Transverse colon (tissue), 4 donors: Measurements from ENCODE around the gene SHC3. TPM values are rescaled to one million over a fixed set of nuclear protein-coding genes. Genes with fewer than 3 reads are reported as not detected.

ENCODE experiments used
- DNase-seq: peaks from one replicate; pipeline ENCODE4 v3.0.0-alpha.2; 2019
- H3K27ac ChIP-seq, 4 donors: fragments of 200-600 bp; sonication (generic); 2 replicates each; pipeline ENCODE4 v1.5.1; 2016 to 2018; ENCODE audit warnings: inconsistent platforms in 4 of 4
- H3K27me3 ChIP-seq: fragments of 200-600 bp; sonication (generic); 2 replicates; pipeline ENCODE4 v1.5.1; 2017; ENCODE audit warnings: inconsistent platforms
- H3K36me3 ChIP-seq, 4 donors: fragments of 200-600 bp; sonication (generic); 2 replicates each; pipeline ENCODE4 v1.5.1; 2017 to 2019; ENCODE audit warnings: inconsistent platforms in 4 of 4
- H3K4me1 ChIP-seq, 4 donors: fragments of 200-600 bp; sonication (generic); 2 replicates each; pipeline ENCODE4 v1.5.1; 2017 to 2020; ENCODE audit warnings: inconsistent platforms in 4 of 4
- H3K4me3 ChIP-seq, 4 donors: fragments of 200-600 bp; sonication (generic); 1 replicate in 1 of 4; 2 replicates in 3 of 4; pipeline versions ENCODE4 v1.5.1 to v1.6.1; 2017 to 2019; ENCODE audit warnings: inconsistent platforms in 4 of 4
- H3K9me3 ChIP-seq, 2 donors: fragments of 200-600 bp; sonication (generic); 2 replicates each; pipeline ENCODE4 v1.5.1; 2017 to 2019; ENCODE audit warnings: inconsistent platforms in 2 of 2
- EP300 ChIP-seq: sonication (generic); formaldehyde crosslinking; IDR thresholded peaks from one replicate; pipeline ENCODE4 v1.6.1; 2017; ENCODE audit warnings: antibody characterized with exemption, low read depth
- POLR2A ChIP-seq: fragments of 450-650 bp; IDR thresholded peaks from one replicate; pipeline ENCODE4 v1.6.1; 2016; ENCODE audit warnings: antibody characterized with exemption, mild to moderate bottlenecking, moderate library complexity
- POLR2AphosphoS5 ChIP-seq, 3 donors: sonication (generic); formaldehyde crosslinking; IDR thresholded peaks; one replicate each; pipeline ENCODE4 v1.6.1; 2016; ENCODE audit warnings: antibody characterized with exemption in 3 of 3
- WGBS, 2 donors: methylation state at CpG; one replicate each; pipeline ENCODE4 v1.1.5; 2018; ENCODE audit warnings: low coverage in 1 of 2; 5-methylcytosine and 5-hydroxymethylcytosine counted together
- in situ Hi-C, 4 donors: fragments of 200-750 bp; cut with MboI; loops; one replicate each; pipeline versions ENCODE4 v1.15.0 to v1.15.1; 2017; ENCODE audit warnings: low sequenced_read_pairs in 3 of 4, low pct_ligation_motif_present in 1 of 4, low pct_unique_long_range_greater_than_20kb in 1 of 4
- intact Hi-C: fragments of 100-400 bp; cut with DNase I; formaldehyde crosslinking; loops from one replicate; pipeline ENCODE4 v1.15.1; 2023; ENCODE audit warnings: low total_unique reads
- total RNA-seq, 4 donors: library from RNA; depleted of rRNA; stranded (reverse); fragments of >200 nt; gene quantifications; one replicate each; pipeline ENCODE4 v1.1.0, GENCODE V29; 2016
- TF ChIP-seq, protein P1 (sequence below), 5 experiments: fragments of 200-600 bp in 3 of 5; fragments of 450-650 bp in 2 of 5; sonication (generic) in 3 of 5; IDR thresholded peaks; 1 replicate in 2 of 5; 2 replicates in 3 of 5; pipeline ENCODE4 v1.5.1; 2016 to 2017; ENCODE audit warnings: antibody characterized with exemption in 5 of 5, inconsistent platforms in 3 of 5, mild to moderate bottlenecking in 2 of 5, moderate library complexity in 1 of 5

The SHC3 gene
- total RNA-seq, 4 donors from 2014 or later, result 1.1 to 4.8 (median 2.7) TPM

DNA sequence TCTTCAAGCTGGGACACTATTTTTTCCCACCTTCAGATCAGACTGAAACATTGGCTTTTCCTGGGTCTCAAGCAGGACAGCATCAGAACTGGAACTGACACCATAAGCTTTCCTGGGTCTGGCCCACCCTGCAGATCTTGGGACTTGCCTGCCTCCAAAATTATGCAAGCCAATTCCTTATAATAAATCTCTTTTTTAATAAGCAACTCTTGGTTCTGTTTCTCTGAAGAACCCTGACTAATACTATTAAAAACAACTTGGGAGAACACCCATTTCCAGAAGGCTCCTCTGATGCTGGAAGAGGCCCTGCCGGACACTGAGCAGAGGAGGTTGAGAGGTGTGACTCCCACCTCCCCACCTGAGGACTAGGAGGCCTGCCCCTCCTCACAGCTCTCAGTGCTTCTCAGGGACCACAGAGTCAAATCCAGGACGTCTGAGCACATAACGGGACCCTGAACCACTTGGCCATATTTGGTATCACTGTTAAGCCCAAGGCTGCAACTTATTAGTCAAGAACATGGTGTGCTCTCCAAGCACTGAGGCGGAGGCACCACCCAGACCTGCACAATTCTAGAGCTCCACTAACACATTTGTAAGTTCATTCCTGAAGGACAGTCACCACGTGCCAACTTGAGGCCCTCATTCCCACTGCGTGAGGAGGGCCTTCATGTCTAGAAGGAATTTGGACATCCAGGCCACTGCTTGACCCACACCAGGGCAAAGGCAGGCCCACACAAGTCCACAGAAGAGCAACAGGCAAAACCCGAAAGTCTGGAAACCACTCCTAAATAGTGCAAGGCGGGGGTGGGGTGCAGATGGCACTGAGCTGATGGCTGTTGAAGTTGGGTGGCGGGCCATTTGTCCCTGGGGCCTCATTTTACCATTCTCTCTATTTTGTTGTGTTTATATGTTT is 9.5 kb downstream of the SHC3 start:
- no peak for DNase-seq
- H3K9me3 ChIP-seq, result no peaks in the 10 kb centered on the region
- 84% methylated on average over 9 of the region's 9 CpGs; no CpG with 5 or more reads in 1 of the 2 donors for WGBS, 2 donors
- H3K27me3 ChIP-seq, result peaks cover 6% of the 10 kb centered on the region
- no peaks in the 10 kb centered on the region for H3K4me1 ChIP-seq
- intact Hi-C loops (no loop called here), in situ Hi-C loops (no loop called here)
- H3K4me3 ChIP-seq, result no peak overlapping the region
- no peak for TF ChIP-seq EP300
- TF ChIP-seq POLR2AphosphoS5 (IDR thresholded peaks at IDR 0.05), result no peak
- TF ChIP-seq, protein P1, sequence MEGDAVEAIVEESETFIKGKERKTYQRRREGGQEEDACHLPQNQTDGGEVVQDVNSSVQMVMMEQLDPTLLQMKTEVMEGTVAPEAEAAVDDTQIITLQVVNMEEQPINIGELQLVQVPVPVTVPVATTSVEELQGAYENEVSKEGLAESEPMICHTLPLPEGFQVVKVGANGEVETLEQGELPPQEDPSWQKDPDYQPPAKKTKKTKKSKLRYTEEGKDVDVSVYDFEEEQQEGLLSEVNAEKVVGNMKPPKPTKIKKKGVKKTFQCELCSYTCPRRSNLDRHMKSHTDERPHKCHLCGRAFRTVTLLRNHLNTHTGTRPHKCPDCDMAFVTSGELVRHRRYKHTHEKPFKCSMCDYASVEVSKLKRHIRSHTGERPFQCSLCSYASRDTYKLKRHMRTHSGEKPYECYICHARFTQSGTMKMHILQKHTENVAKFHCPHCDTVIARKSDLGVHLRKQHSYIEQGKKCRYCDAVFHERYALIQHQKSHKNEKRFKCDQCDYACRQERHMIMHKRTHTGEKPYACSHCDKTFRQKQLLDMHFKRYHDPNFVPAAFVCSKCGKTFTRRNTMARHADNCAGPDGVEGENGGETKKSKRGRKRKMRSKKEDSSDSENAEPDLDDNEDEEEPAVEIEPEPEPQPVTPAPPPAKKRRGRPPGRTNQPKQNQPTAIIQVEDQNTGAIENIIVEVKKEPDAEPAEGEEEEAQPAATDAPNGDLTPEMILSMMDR (IDR thresholded peaks at IDR 0.05), result no peak
- no peak for TF ChIP-seq POLR2A
- H3K27ac ChIP-seq, result no peak overlapping the region
- H3K36me3 ChIP-seq, result no peaks in the 10 kb centered on the region

DNA sequence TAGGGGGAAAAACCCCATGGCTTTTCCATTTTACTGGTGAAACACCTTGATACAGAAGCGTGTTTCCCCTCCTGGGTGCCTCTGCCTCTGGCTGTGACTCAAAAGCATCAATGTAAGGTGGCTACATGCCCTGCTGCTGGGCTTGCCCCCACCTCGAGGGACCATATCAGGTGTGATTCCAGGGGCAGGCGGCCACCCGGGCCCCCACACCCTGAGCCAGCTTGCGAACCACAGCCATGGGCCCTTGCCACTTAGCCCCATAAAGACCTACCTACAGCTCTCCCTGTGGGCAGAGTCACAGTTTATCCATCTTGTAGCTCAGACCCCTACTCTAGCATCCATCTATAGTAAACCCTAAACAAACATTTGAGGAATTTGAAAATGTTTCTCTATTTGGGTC is 10.8 kb downstream of the SHC3 start:
- H3K36me3 ChIP-seq, result no peaks in the 10 kb centered on the region
- intact Hi-C loops (no loop called here), in situ Hi-C loops (no loop called here)
- H3K27ac ChIP-seq, result no peak overlapping the region
- 71 to 78% methylated on average over 1 to 5 of the region's 5 CpGs for WGBS, 2 donors
- no peaks in the 10 kb centered on the region for H3K27me3 ChIP-seq
- H3K4me1 ChIP-seq, result no peaks in the 10 kb centered on the region
- no peak for DNase-seq
- no peaks in the 10 kb centered on the region for H3K9me3 ChIP-seq
- no peak overlapping the region for H3K4me3 ChIP-seq
- no peak for TF ChIP-seq POLR2AphosphoS5 (IDR thresholded peaks at IDR 0.05)
- TF ChIP-seq EP300, result no peak
- TF ChIP-seq, protein P1 (IDR thresholded peaks at IDR 0.05), result no peak
- TF ChIP-seq POLR2A, result no peak

DNA sequence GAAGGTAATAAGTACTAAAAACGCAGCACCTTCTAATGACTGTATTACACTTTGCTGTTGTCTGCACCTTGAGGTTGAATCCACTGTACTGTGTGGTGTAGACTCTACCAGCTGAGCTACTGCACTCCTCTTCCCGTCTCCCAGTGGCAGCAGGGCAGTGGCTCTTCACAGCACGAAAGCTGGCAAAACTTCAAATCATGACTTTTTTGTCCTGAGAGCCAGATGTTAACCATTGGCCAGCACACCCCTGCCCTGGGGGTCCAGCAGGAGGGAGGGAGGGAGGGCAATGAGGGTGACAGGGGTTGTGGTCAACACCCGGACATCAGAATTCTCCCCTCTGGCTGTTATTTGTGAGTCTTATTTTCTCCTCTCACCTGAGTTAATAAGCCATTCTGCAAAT is 11.8 kb downstream of the SHC3 start:
- intact Hi-C loops, result no loop called here
- DNase-seq, result no peak
- 87% methylated on average over 4 of the region's 4 CpGs; no CpG with 5 or more reads in 1 of the 2 donors for WGBS, 2 donors
- Histone ChIP-seq H3K27me3 (no peaks in the 10 kb centered on the region), H3K27ac (no peak overlapping the region), H3K4me1 (no peaks in the 10 kb centered on the region), H3K36me3 (no peaks in the 10 kb centered on the region), H3K4me3 (no peak overlapping the region), H3K9me3 (no peaks in the 10 kb centered on the region)
- in situ Hi-C loops, result no loop called here
- no peak for TF ChIP-seq EP300
- TF ChIP-seq POLR2A, result no peak
- TF ChIP-seq POLR2AphosphoS5 (IDR thresholded peaks at IDR 0.05), result no peak
- TF ChIP-seq, protein P1 (IDR thresholded peaks at IDR 0.05), result no peak

DNA sequence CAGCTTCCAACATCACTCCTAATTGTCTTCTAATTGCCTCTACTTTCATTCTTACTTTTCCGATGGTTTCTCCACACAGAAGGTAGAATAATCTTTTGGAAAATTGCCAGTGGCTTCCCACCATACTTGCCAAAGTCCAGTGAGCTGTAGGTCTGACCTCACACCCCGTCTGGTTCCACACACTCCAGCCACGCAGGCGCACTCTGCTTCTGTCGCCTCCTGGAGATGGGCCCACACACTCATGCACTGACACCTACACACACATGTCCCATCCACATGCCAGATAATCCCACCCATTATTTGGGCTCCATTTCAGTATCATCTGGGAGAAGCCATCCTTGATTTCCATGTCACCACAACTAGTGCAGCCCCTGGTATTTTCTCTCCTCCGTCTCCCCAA is 12.7 kb downstream of the SHC3 start:
- Histone ChIP-seq H3K4me3 (no peak overlapping the region), H3K27me3 (peaks cover 2% of the 10 kb centered on the region), H3K4me1 (no peaks in the 10 kb centered on the region), H3K9me3 (no peaks in the 10 kb centered on the region), H3K27ac (no peak overlapping the region), H3K36me3 (no peaks in the 10 kb centered on the region)
- intact Hi-C loops (no loop called here), in situ Hi-C loops (no loop called here)
- WGBS, 2 donors, result 86 to 100% methylated on average over 2 to 6 of the region's 6 CpGs
- TF ChIP-seq, protein P1 (IDR thresholded peaks at IDR 0.05), result no peak
- TF ChIP-seq EP300, result no peak
- TF ChIP-seq POLR2AphosphoS5 (IDR thresholded peaks at IDR 0.05), result no peak
- TF ChIP-seq POLR2A, result no peak
- DNase-seq, result no peak
